ENCODE measurements around the gene PRR5L.
"Not testable (repeated sequence)": the region's sequence is repeated elsewhere in the genome, so short reads cannot be mapped to it uniquely, and the experiment has no call there.

PRR5L gene

DNA sequence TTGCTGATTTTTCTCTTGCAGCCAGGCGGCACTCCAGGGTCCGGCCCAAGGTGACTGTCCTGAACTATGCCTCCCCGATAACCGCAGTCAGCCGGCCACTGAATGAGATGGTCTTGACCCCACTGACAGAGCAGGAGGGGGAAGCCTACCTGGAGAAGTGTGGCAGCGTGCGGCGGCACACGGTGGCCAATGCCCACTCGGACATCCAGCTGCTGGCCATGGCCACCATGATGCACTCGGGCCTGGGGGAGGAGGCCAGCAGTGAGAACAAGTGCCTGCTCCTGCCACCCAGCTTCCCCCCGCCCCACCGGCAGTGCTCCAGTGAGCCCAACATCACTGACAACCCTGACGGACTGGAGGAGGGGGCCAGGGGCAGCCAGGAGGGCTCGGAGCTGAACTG, 166.2 kb downstream of the PRR5L start:
- no peak for DNase-seq (ENCODE audit: low spot score)

DNA sequence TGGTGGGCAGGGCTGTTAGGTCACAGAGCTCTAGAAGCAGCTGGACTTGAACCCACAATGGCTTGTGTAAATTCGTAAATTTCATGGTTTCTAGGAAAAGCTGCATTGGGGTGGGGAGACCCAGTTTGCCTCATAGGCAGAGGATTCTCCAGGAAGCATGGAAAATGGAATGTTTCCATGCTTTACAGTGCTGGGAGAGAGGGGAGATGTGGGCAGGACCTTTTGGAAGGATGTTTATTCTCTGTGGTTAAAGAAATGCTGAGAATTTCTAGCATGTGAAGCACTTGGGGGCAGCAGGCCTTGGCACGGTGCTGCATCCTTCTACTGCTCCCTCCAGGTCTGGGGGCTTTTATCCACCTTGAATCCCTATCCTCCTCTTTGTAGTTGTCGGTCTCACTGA, 167.7 kb downstream of the PRR5L start:
- no peak for DNase-seq (ENCODE audit: low spot score)

DNA sequence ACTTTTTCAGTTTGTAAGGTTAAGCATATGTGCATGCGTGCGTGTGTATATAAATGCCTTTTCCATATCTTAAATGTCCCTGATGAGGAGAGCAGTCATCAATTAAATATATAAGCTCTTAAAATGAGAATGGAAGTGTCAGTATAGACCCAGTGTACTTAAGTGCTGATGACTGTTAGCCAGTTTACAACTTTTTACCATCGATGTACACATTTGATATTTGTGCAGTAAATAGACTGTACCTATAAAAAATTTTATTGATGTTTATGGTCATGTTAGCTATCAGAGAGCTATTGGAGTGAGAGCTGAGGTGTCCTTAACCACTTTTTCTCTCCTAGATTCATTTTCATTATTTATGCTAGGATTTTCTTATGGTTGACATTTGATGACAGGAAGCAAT, 168.6 kb downstream of the PRR5L start:
- no peak for DNase-seq (ENCODE audit: low spot score)

DNA sequence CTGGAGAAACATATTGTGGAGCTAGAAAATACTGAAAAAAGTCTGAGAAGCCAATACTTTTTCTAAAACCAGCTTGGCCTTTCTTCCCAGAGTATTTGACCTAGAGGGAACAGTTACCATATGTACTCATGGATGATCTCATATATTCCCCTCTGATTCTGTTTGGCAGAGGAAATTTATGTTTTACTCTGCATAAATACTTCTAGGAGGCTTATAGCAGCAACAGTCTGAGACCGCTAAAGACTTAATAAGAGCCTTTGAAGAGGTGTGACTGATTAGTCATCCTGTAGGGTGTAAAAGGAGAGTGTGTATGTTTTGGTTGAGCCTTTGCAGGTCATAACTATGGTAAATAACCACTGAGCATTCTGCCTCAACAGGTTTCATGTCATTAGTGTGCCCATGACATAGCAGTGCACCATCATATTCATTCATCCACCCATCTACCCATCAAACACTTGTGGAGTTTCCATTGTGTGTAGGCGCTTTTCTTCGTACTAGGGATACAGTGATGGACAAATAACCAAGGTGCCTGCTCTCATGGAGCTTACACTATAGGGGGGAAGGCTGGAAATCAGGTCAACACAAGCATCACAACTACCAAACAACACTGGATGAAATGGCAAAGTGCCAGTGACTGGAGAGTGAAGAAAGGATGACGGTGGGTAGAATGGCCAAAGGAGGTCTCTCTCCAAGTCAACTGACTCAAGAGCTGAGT, 169.5 kb downstream of the PRR5L start:
- no peak for DNase-seq (ENCODE audit: low spot score)

DNA sequence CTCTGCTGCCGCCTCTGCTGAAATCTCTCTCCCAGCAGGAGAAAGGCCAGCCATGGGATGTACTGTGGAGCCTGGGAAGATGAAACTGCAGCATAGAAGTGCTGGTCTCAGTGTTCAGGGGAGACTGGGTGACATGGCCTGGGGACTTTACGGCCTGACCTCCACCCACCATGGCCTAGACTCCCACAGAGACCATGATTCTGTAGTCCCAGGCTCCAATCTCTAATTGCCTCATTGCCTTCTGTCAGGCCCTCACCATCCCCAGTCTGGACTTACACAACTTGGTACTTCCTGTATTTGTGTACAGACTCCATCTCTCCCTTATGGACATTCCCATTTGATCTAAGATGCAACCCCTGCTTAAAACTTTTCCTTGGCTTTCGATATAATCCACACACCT, 170.9 kb downstream of the PRR5L start:
- no peak for DNase-seq (ENCODE audit: low spot score)

DNA sequence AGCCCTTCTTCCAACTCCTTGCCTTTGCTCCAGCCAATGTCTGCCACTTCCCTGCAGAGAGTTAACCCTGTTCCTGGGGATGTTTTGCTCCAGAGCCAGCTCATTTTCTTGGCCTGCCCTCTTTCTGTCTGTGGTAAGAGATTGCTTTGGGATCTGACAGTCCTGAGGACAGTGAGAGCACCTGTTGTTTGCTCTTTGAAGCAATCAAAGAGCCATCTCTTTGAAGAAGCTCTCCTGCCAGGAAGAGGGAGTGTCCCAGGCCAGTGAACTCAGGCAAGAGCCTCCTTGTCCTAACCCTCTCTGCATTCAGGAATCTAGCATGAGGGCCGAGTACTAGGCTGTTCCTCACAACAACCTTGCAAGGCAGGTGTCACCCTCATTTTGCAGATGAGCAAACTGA, 171.8 kb downstream of the PRR5L start:
- no peak for DNase-seq (ENCODE audit: low spot score)

DNA sequence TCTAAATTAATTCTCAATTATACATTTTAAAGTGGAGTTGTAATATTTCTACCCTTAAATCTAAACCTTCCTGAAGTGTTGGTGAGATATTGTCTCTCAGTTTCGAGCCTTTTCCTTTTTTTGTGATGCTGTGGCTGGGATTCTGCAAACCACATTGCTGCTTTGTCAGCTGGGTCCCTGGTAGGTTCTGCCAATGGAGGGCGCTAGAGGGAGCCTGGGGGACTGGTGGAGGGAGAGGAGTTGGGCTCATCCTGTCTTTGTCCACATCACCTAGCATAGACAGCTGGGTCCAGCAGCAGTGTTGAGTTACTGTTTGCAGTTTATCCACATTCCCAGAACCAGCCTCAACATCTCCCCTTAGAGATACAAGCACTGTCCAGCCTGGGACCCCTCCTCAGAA, 173.0 kb downstream of the PRR5L start:
- no peak for DNase-seq (ENCODE audit: low spot score)

DNA sequence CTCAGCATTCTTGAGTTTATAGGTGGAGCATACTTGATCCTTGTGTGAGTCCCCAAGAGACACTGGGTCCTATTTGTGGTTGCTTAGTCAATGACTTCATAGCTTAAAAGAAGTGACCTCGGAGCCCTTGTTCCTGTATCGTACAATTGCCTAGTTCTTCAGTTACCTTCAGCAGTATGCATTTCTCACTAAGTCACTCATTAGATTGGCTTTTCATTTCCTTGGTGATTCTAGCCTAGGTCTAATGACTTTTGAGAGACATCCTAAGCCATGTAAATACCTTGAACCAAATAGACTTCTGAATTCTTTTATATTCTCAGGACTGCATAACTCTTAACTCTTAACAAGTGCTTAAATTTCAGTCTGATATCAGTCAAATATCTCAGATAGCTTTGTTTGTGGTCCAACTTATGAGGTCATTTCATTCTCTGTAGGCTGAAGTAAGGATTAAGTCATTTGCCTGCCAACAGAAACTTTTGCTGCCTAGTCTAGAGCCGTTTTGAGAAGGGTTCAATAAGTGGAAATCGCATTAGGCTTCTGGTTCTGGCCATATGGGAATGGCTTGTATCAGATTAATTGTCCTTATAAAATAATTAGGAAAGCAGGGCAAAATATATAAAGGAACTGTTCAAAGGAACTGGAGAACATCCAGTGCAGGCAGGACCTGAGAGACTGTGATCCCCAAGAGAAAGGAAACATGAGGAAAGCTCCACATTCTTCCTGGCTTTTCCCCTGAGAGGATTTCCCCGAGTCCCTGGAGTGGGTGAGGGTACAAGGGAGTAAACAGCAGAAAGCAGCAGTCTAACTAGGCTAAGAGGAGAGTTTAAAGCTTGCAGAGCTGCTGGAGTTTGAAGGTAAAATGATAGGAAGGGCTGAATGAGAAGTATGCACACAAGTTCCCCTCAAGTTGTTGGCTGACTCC, 174.1 kb downstream of the PRR5L start:
- DNase-seq (ENCODE audit: low spot score): no peak

DNA sequence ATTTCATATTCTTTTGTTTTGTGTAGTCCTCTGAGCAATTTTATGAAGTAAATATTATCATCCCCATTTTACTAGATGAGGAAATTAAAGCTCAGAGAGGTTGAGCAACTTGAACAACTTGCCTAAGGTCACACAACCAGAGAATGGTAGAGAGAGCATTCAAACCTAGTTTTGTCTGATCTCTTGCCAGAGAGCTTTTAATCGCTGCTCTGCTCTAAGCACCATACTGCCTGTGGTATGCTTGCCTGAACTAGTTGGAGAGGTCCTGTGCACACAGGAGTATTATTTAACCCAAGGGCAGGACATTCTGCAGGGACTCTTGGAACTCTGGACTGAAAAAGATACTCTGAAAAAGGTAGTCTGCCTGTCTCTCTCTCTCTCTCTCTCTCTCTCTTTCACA, 175.5 kb downstream of the PRR5L start:
- DNase-seq (ENCODE audit: low spot score): no peak

DNA sequence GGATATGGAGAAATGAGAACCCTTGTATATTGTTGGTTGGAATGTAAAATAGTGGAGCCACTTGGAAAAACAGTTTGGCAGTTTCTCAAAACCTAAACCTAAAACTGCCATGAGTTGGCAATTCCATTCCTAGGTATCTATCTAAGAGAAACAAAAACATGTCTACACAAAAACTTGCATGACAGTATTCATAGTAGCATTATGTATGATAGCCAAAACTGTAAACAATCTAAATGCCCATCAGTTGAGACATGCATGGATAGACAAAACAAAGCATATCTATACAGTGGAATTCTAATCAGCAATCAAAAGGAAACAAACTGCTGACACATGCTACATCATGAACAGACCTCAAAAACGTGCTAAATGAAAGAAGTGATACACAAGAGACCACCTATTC, 179.1 kb downstream of the PRR5L start:
- no peak for DNase-seq (ENCODE audit: low spot score)

DNA sequence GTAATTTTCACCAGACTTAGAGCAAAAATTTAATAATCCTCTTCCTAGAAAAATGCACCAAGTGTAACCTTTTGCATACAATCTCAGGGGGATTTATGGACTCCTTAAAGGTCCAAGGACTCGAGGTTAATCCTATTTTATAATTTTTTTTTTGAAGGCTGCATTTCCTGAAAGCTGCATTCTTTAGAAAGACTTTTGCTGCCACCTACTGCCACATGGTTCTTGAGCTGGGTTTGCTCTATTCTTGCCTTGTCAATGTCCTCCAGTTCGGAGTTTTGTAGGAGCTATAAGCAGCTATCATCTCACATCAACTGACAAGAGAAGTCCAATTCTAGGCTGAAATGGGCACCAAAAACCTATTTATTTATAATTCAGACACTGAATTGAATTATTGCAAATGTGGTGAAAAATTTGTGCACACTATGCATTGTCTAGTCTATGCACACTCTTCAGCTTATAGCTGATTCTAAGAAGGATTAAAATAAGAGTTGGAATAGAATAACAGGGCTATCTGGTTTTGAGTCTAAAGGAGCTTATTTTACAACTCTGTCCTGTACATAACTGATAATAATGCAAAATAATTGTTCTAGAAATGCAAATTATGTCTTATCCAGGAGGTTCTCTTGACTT, 182.7 kb downstream of the PRR5L start:
- peak; percentile 64 for DNase-seq (ENCODE audit: low spot score)

DNA sequence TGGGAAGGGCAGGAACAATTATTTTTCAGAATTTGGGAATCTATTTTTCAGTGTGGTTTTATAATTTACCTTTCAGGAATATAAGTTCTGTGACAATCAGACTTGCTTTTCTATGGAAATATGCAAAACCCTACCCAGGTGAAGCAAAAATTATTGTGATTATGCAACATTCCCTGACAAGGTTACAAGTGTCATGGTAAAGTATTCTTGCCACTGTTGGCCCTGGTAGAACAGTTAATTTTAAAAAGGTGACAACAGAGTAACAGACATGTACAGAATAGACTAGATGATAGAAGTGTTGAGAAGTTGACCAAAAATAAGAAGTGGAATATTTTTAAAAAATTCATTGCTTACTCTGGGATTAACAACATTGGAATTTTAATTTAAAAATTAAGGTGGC, 184.7 kb downstream of the PRR5L start:
- no peak for DNase-seq (ENCODE audit: low spot score)

DNA sequence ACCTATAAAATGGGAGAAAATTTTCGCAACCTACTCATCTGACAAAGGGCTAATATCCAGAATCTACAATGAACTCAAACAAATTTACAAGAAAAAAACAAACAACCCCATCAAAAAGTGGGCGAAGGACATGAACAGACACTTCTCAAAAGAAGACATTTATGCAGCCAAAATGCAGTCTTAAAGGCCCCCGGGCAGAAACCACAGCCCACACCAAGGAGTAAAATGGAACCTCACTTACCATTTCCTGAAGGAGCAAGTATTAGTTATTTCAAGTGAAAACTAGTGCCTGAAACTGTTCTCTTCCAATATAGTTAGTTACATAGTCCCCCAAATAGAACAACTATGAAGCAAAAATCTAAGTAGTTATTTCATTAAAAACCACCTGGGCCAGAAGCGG, 187.0 kb downstream of the PRR5L start:
- DNase-seq (ENCODE audit: low spot score): not testable (repeated sequence)

DNA sequence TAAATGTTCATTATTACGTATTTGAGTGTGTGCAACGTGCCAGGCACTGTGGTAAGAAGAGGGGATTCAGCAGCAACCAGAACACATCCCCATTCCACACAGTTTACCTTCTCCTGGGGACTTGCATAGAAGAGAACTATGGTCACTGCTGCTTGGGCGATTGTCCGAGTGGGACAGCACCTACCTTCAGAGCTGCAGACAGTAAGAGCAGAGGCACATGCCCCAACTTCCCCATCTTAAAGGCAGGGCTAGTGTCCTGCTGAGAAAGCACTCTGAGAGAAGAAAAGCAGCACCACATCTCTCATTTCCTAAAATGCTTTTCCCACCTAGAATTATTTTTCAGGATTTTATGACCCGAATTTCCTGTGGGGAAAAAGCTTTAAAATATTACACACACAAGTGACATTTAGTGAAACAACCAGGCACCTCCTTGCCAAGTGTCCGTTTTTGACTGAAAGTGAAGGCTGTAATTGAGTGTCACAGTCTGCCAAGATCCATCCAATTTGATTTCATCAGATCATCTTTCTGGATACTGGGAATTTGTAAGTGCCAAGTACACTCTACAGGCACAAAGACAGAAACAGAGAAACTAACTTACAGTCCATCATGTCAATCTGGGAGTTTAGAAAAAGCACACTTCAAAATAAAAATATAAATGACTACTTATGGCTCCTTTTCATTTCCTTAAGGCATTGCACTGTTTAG, 189.4 kb downstream of the PRR5L start:
- DNase-seq (ENCODE audit: low spot score): no peak

DNA sequence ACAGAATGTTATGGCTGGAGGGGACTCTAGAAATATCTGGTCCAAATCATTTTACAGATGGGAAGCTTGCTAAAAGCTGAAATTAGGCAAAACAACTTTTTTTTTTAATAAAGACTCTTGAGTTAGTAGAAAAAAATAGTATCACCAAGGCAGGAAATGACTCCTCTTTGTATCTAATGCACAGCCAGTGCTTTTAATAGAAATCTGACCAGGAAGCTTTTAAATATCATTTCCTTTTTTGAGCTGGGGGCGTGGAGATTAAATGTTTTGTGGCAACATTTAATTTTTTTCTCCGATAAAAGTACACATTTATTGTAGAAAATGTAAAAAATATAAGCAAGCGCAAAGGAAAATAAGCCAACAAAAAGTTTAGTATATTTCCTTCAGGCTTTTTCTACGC, 191.5 kb downstream of the PRR5L start:
- no peak for DNase-seq (ENCODE audit: low spot score)

DNA sequence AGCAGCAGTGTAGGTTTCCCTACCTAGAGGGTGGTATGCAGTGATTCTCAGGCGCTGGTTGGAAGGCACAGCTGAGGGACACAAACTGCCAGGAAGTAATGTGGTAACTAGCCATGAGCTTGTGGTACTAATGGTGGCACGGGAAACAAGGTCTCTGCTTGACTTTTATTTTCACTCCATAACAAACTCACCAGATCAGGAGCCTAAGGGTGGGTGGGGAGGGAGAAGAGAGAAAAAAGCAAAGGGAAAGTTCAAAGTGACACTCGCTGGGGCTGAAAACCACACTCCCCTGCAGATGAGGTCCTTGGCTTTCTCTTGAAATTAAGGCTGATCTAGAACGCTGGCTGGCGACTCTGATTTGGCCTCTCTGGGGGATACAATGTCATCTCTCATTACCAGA, 192.0 kb downstream of the PRR5L start:
- no peak for DNase-seq (ENCODE audit: low spot score)

DNA sequence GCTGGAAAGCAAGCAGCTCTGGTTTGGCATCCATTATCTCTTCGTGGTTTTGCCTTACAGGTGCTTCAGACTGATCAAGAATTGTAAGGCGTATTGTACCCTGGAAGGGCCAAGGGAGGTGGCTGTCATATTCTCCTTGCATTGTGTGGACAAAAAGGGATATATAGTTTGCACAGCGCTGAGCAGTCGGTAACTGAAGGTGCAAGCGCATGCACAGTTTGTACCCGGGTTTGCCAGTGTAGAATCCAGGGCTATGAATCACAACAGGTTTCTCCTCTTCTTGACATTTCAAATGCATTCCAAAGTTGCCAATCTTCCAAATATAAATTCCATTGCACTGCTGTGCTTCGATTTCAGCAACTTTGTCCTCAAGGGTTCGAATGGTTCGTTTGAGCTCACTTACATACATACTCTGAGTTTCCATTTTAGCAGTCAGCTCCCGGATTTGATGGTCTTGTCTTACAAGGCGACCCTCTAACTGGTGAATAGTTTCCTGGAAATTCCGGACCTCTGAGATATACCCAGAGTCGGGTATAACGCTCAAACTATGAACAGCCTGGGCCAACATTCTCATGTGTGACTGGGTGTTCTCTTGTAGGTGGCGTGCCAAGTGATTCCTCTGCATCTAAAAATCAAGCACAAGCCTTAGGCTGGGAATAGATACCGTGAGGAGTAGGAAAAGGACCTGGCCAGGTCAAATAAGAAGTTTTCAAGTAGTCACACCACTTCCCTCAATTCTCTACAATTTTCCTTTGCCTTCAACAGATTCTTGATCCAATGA, 194.1 kb downstream of the PRR5L start:
- DNase-seq (ENCODE audit: low spot score): no peak

DNA sequence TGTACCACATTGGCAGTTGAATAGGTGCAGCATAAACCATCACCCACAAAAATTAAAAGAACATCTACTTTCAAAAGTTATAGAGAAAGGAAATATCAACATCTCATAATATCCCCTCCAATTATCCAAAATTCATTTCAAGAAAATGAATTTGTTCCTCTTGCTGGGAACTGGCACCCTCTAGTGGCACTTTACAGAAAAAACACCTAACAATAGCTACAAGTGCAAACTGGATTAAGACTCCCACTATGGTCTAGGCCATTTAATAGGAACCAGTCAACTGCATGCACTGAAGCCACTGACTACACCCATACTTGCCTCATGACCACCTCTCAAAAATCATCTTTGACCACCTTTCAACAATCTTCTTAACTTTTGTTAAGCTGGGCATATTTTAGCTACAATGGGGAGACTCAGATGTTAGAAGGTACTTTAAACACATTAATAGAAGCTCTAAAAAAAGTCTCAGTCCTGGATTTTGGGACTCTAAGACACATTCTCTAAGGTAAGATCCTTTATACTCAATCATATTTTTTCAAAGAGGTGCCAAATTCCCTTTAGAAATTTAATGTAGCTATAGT, 196.7 kb downstream of the PRR5L start:
- no peak for DNase-seq (ENCODE audit: low spot score)

DNA sequence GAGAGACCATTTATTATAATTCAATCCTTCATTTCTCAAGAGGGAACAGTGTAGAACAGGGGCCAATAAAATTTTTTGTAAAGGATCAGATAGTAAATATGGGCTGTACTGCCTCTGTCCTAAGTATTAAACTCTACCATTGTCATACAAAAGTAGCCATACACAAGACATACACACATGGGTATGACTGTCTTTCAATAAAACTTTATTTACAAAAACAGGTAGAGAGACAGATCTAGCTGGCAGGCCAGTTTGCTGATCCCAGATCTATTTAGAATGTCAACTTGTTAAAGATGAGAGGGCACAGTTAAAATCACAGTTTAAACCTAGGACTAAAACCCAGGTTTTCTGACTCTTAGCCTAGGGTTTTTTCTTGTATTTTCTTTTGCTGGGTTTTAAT, 197.2 kb downstream of the PRR5L start:
- no peak for DNase-seq (ENCODE audit: low spot score)

DNA sequence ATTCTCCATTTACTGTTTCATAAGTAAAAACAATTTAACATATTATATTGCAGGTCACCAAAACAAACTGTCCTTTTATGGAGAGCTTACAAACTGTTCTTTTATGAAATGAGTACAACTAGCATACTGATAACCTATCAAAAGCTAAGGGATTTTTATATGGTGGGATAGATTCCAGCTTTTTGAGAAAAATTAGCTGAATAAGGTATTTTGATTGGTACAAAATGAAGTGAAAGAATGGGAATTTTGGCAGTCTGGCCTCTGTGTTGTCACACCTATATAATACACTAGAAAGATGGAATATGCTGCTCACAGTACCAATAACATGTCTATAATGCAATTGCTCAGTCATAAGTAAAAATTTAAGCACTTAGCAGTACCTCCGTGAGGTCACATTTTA, 202.6 kb downstream of the PRR5L start:
- DNase-seq (ENCODE audit: low spot score): no peak

DNA sequence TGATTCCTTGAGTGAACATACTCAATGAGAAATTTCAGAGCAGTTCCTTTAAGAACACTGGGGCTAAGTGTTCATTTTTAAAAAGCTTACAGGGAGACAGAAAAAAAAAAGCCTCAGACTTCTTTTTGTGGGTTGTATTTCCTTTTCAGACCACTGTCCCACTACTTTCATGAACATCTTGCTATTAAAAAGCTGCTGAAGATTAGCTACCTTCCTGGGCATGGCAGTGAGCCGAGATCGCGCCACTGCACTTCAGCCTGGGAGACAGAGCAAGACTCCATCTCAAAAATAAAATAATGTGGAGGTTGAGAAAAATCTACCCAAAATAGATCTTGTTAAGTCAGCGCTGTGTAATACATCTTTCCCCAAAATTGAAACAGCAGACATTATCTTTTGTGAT, 203.2 kb downstream of the PRR5L start:
- no peak for DNase-seq (ENCODE audit: low spot score)

Data from putamen (tissue), 1 donor.